SK-MEL-5 (cell line): Measurements from ENCODE around the gene PLIN4. TPM values are rescaled to one million over a fixed set of nuclear protein-coding genes. Genes with fewer than 3 reads are reported as not detected.

Experiments
- DNase-seq: peaks from one replicate; pipeline ENCODE4 v3.0.0-alpha.2; 2016; ENCODE audit warnings: low read depth, low spot score
- in situ Hi-C: cut with HindIII; loops from 2 replicates; pipeline ENCODE4 v1.10.0; 2016; ENCODE audit warnings: low sequenced_read_pairs, high pct_unique_total_duplicates, low pct_unique_long_range_greater_than_20kb
- total RNA-seq: library from RNA; depleted of rRNA; stranded (reverse); fragments of >200 nt; shearing (Covaris generic); gene quantifications from 2 replicates; pipeline ENCODE4 v1.2.3, GENCODE V29; 2014

PLIN4 gene
- total RNA-seq, 1 experiment from 2014 or later, result 0.05 TPM

DNA sequence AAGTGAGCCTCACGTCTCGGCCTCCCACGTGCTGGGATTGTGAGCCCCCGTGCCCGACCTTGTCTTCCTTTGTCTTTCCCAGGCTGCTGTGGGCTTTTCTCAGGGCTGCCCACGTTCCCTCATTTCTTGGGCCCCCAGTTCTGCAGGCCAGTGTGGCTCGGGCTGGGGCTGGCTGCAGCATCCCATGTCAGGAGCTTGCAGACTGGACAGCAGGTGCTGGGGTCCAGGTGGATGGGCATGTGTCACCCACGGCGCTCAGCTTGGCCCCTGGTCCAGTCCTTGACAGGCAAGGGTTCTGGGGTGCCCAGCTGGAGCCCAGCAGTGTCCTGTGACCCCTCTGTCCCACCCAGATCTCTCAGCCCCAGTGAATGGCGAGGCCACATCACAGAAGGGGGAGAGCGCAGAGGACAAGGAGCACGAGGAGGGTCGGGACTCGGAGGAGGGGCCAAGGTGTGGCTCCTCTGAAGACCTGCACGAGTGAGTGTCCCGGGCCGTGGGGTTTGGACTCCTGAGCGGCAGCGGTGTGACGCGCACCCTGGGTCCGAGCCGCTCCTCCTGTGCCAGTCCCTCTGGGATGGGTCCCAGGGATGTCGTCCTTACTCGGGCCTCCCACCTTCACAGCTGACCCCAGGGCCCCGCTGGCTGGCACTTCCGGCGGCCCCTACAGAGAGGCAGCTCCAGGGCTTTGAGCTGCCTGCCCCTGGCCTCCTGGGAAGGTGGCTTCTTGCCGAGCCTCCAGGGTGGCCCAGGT, 17.3 kb downstream of the PLIN4 start:
- DNase-seq, result no peak
- in situ Hi-C loops, result no loop called here

DNA sequence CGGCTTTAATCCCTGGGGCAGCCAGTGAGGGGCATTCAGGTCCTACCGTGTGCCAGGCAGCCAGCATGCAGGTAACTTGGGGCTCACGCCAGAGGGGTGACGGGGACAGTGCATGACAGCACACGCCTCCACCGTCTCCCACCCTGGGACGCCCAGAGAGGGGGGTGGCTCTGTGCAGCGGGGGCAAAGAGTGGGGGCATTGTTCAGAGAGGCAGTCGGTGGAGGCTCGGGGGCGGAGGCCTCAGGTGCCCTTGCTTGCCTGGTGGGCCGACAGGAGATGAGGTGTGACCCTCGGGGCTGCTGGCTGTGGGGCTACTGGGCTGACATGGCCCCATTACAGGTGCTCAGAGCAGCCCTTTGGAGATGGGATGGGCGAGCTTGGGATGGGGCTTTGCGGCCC, 18.4 kb downstream of the PLIN4 start:
- no peak for DNase-seq

DNA sequence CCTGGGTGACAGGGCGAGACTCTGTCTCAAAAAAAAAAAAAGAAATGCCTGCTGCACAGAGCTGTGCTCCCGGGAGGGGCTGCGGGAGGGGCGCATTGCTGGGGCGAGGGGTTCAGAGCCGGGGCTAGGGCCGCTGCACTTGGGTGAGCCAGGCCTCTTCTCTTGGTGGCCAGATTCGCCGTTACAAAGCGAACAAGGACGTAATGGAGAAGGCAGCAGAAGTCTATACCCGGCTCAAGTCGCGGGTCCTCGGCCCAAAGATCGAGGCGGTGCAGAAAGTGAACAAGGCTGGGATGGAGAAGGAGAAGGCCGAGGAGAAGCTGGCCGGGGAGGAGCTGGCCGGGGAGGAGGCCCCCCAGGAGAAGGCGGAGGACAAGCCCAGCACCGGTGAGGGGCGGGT, 19.0 kb downstream of the PLIN4 start:
- in situ Hi-C loops, result no loop called here

More for the DNA sequence above, 18.4 kb downstream of the PLIN4 start:
- in situ Hi-C loops, result no loop called here

DNA sequence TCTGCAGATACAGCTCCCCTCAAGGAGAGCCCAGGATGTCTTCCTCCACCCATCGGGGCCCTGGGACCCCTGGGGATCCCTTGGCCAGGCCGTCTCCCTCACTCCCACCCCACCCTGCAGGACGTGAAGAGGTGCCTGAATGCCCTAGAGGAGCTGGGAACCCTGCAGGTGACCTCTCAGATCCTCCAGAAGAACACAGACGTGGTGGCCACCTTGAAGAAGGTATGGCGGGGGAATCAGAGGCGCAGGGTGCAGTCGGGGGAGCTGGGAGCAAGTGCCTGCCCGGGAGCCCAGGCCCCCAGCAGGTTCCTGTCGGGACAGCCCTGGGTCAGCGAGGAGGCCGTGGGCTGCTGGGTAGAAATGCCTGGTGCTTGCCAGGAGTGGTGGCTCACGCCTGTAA, 19.6 kb downstream of the PLIN4 start:
- no peak for DNase-seq
- in situ Hi-C loops, result no loop called here

More for the DNA sequence above, 19.0 kb downstream of the PLIN4 start:
- DNase-seq, result no peak

DNA sequence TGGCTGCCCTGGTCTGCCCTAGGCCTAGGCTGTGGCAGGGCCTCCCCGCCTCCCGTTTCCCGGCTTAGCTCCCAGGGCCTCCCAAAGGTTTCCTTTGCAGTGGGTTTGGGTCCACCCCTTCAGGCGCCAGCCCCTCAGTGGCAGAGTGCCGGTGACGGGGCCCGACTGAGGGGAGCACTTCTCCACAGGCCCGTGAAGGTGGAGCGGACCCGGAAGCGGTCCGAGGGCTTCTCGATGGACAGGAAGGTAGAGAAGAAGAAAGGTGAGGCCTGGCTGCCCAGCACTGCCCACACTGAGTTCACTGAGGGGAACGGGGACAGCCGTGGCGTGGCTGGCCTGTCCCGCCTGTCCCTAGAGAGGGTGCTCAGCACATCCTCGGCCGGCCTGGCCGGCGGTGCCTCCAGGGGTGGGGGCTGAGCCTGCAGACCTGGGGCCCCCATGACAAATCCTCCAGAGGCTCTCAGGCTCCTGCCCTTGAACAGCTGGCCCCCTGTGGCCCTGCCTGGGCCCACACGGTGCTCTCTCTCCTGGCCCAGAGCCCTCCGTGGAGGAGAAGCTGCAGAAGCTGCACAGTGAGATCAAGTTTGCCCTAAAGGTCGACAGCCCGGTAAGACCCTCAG, 20.4 kb downstream of the PLIN4 start:
- in situ Hi-C loops, result no loop called here
- DNase-seq, result no peak

DNA sequence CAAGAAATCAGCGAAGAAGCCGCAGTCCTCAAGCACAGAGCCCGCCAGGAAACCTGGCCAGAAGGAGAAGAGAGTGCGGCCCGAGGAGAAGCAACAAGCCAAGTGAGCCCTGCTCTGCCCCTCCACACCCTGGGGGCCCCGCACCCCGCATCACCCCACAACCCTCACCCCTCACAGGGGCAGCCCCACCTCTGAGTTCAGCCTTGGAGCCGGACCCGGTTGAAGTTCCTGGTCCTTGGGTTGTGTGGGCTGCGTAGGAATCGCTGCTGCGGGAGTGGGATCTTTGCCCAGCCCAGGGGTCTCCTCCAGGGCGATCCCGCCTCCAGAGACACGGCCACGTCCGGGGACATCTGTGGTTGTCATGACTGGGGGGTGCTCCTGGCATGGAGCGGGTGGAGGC, 22.0 kb downstream of the PLIN4 start:
- in situ Hi-C loops, result no loop called here
- DNase-seq, result no peak

DNA sequence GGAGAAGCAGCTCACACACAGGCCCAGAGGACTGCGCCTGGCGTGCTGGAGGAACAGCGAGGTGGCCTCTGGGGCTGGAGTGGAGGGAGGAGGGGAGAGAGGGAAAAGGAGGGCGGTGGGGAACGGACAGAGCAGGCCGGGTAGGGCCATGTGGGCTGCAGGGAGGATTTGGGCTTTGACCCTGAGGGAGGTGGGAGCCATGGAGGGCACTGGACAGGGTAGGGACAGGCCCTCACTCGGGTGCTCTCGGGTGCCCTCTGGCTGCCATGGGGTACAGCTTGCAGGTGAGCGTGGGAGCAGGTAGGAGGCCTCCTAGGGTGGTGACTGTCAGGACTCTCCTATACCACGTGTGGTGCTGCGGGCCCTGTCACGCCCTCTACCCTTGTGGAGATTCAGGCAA, 22.8 kb downstream of the PLIN4 start:
- in situ Hi-C loops, result no loop called here
- no peak for DNase-seq

DNA sequence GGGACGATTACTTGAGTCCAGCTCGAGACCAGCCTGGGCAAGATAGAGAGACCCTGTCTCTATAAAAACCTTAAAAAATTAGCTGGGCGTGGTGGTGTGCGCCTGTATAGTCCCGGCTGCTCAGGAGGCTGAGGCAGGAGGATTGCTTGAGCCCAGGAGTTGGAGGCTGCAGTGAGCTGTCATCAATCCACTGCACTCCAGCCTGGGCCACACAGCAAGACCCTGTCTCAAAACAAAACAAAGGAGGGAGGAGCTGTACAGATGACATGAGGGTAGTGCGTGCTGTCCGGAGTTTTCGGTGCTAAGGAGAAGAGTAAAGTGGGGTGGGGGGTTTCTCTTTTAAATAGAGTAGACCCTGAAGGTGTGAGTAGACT, 23.6 kb downstream of the PLIN4 start:
- in situ Hi-C loops, result no loop called here
- no peak for DNase-seq

DNA sequence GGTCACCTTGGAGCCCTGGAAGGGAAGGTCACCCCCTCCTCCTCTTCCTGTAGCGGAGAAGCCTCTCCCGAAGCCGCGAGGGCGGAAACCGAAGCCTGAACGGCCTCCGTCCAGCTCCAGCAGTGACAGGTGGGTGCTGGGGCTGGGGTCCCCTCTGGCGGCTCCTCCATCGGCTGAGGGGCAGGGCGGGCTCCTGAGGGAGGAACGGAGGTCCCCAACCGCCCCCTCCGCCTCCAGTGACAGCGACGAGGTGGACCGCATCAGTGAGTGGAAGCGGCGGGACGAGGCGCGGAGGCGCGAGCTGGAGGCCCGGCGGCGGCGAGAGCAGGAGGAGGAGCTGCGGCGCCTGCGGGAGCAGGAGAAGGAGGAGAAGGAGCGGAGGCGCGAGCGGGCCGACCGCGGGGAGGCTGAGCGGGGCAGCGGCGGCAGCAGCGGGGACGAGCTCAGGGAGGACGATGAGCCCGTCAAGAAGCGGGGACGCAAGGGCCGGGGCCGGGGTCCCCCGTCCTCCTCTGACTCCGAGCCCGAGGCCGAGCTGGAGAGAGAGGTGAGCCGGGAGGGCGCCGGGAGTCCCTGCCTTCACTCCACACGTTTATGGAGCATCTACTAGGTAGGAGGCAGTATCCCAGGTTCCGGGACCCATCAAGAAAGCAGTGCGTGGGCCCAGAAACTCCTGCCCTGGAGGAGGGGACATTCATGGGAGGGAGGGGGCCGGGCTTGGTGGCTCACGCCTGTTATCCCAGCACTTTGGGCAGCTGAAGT, 24.2 kb downstream of the PLIN4 start:
- in situ Hi-C loops, result no loop called here

DNA sequence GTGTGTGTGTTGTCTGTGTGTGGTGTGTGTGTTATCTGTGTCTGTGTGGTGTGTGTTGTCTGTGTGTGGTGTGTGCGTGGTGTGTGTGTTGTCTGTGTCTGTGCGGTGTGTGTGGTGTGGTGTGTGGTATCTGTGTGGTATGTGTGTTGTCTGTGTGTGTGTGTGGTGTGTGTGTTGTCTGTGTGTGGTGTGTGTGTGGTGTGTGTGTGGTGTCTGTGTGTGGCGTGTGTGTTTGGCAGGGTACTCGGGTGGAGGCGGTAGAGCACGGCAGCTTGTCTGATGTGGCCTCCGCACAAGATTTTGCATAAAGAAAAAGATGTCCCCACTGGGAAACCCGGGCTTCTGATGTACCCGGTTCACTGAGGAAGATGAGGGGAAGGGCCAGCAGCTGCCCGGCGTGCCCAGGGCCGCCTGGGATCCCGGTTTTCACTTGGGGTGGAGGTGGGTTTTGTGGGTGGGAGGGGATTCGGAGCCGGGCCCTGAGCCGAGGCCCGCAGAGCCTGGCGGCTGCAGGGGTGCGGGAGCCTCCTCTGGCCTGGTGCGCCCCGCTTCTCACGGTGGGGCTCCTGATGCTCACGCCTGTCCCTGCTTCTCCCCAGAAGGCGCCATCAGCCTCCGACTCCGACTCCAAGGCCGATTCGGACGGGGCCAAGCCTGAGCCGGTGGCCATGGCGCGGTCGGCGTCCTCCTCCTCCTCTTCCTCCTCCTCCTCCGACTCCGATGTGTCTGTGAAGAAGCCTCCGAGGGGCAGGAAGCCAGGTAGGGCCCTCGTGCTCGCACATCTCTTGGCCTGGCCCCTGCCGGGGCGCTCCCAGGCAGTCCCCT, 25.0 kb downstream of the PLIN4 start:
- in situ Hi-C loops, result no loop called here
- no peak for DNase-seq

More for the DNA sequence above, 24.2 kb downstream of the PLIN4 start:
- DNase-seq, result no peak

DNA sequence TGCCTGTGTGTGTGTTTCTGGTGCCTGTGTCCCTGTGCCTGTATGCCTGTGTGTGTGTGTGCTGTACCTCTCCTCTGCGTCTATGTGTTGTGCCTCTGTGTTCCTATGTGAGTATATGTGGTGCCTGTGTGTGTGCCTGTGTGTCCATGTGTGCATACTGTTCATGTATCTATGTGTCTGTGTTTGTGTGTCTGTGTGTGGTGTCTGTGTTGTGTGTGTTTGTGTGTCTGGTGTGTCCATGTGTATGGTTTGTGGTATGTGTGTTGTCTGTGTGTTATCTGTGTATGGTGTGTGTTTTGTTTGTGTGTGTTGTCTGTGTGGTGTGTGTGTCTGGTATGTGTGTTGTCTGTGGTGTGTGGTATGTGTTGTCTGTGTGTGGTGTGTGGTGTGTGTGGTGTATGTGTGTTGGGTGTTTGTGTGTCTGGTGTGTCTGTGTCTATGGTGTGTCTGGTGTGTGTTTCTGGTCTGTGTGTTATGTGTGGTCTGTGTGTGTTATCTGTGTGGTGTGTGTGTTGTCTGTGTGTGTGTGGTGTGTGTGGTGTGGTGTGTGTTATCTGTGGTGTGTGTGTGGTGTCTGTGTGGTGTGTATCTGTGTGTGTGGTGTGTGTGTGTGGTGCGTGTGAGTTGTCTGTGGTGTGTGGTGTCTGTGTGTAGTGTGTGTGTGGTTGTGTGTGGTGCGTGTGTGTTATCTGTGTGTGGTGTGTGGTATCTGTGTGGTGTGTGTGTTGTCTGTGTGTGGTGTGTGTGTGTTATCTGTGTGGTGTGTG, 25.8 kb downstream of the PLIN4 start:
- no peak for DNase-seq
- in situ Hi-C loops, result no loop called here

DNA sequence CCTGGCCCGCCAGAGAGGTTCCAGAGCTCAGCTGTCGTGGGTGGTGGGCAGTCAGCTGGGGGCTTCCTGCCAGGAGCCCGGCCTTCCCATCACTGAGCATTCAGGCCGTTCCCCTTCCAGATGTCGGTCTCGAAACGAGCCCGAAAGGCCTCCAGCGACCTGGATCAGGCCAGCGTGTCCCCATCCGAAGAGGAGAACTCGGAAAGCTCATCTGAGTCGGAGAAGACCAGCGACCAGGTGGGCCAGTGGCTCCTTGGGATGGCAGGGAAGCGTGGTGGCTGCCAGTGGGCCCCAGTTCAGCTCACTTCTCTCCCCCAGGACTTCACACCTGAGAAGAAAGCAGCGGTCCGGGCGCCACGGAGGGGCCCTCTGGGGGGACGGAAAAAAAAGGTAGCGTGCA, 26.8 kb downstream of the PLIN4 start:
- DNase-seq, result no peak
- in situ Hi-C loops, result no loop called here

DNA sequence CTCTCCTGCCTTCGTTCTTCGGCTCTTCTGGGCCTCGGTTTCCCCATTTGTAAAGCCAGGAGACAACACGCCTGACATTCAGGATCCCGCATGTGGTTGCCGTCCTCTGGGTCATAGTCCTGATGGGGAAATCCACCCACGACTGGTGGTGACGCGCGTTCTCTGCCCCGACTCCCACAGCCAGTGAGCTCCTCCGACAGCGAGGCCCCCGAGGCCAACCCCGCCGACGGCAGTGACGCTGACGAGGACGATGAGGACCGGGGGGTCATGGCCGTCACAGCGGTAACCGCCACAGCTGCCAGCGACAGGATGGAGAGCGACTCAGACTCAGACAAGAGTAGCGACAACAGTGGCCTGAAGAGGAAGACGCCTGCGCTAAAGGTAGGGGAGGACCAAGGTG, 29.8 kb downstream of the PLIN4 start:
- in situ Hi-C loops, result no loop called here
- no peak for DNase-seq

DNA sequence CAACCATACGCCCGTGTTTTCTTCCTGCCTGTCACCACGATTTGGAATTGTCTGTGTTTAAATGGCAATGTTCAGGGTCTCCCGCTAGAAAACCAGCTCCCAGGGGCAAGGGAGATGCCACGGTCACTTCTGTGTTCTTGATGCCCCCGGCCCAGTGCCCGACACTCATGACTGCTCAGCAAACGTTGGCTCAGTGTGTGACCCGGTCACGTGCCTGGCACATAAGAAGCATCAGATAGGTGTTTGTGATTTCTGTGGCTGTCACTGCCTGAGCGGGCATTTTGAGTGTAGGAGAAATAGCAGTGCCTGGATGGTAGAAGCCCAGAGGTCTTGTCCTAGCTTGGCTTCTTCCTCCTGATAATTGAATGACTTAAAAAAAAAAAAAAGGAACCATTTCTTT, 30.7 kb downstream of the PLIN4 start:
- in situ Hi-C loops, result no loop called here

DNA sequence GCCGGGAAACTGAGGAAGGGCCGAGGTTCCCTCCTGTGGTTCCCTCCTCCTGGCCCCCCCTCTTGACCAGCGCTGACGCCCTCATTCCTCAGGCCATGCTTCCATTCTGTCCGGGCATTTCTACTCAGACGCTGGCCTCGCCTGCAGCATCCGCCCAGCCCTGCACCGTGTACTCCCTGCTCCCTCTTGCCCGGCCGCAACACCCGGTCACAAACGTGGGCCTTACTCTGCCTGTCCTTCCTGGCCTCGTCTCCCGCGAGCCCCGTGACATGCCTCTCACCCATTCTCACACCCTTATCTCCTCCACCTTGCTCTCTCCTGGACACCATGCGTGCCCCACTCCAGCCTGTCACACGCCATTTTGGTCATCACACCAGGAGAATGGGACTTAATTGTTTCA, 34.9 kb downstream of the PLIN4 start:
- in situ Hi-C loops, result no loop called here
- DNase-seq, result no peak

More for the DNA sequence above, 30.7 kb downstream of the PLIN4 start:
- DNase-seq, result no peak

DNA sequence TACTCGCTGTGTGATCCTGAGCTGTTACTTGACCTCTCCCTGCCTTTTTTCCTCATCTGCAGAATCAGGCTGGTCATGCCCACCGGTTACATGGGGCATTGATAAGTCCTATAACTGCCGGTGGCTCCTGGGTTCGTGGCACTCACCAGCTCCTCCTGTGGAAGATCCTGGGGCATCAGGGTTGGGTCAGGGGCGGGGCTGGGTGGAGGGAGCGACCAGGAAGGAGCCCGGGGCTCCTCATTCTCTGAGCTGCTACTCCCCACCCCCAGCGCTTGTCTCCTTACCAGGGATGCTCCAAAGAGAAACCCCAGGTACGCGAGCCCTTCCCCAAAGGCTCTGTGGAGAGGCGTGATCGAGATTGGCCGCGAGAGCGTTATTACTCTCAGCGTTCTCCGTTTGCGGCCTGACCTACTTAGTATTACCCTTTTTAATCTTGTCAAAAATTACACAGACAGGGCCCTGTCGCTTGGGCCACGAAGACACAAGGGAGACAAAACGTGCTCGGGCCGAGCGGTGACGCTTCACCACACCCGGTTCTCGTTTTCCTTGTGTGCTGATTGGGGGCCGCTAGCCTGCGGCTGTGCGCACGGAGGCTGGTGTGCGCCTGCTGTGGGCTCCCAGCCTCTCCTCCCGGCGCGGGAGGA, 35.4 kb downstream of the PLIN4 start:
- DNase-seq, result no peak
- in situ Hi-C loops, result no loop called here
